Ovary (tissue), 9 donors: ENCODE measurements around the gene DIAPH1. TPM values are rescaled to one million over a fixed set of nuclear protein-coding genes. Genes with fewer than 3 reads are reported as not detected.

Experiments used
- DNase-seq, 5 donors: peaks; one replicate each; pipeline ENCODE4 v3.0.0-alpha.2; 2019 to 2020
- H3K27ac ChIP-seq, 2 donors: fragments of 200-600 bp; one replicate each; pipeline versions ENCODE4 v1.5.1 to v1.8.0; 2019 to 2022
- H3K27me3 ChIP-seq: fragments of 200-600 bp; one replicate; pipeline ENCODE4 v1.8.0; 2022
- H3K36me3 ChIP-seq: fragments of 200-600 bp; sonication (generic); one replicate; pipeline ENCODE4 v1.5.1; 2019
- H3K4me1 ChIP-seq: one replicate; pipeline ENCODE4 v1.8.1; 2013; ENCODE audit warnings: mild to moderate bottlenecking, moderate library complexity; ENCODE audit not compliant: insufficient read depth
- H3K4me3 ChIP-seq: fragments of 200-600 bp; sonication (generic); one replicate; pipeline ENCODE4 v1.5.1; 2017
- H3K9me3 ChIP-seq, 2 donors: fragments of 200-600 bp in 1 of 2; sonication (generic) in 1 of 2; one replicate each; pipeline versions ENCODE4 v1.5.1 to v1.8.1; 2013 to 2019; ENCODE audit warnings: mild to moderate bottlenecking in 1 of 2, moderate library complexity in 1 of 2
- EP300 ChIP-seq: sonication (generic); formaldehyde crosslinking; IDR thresholded peaks from one replicate; pipeline ENCODE4 v1.6.1; 2017; ENCODE audit warnings: antibody characterized with exemption
- POLR2A ChIP-seq: fragments of 450-650 bp; IDR thresholded peaks from one replicate; pipeline ENCODE4 v1.6.1; 2017; ENCODE audit warnings: antibody characterized with exemption, mild to moderate bottlenecking, moderate library complexity
- WGBS, 3 donors: extraction: QIAGEN DNeasy Blood & Tissue Kit in 1 of 3; methylation state at CpG; one replicate each; pipeline versions ENCODE4 v1.1.5 to v1.1.7; 2013 to 2017; 5-methylcytosine and 5-hydroxymethylcytosine counted together
- intact Hi-C, 4 donors: fragments of 100-400 bp; cut with DNase I; formaldehyde crosslinking; loops; one replicate each; pipeline versions ENCODE4 v1.11.0 to v1.15.1; 2022 to 2023
- polyA plus RNA-seq, 2 donors: library from polyadenylated mRNA; stranded (reverse); fragments of 200-250 nt in 1 of 2; fragments of 350-450 nt in 1 of 2; fragmentation: Illumina TruSeq in 1 of 2; extraction: RNeasy Lipid Tissue Mini Kit (QIAGEN cat#74804) in 1 of 2; gene quantifications; one replicate each; pipeline ENCODE4 v1.2.3, GENCODE V29; 2013 to 2014
- total RNA-seq, 7 donors: library from RNA; depleted of rRNA in 2 of 7; stranded (reverse); fragments of >200 nt in 2 of 7; fragmentation: NEBNext Ultra II Directional in 3 of 7; extraction: Animal tissue kit (Norgen Biotek cat#: 25700) in 3 of 7; gene quantifications; one replicate each; pipeline versions ENCODE4 v1.1.0 to v1.2.4, GENCODE V29; 2016 to 2023
- TF ChIP-seq, protein P1 (sequence below), 3 donors: fragments of 450-650 bp in 2 of 3; fragments of 200-600 bp in 1 of 3; IDR thresholded peaks; one replicate each; pipeline versions ENCODE4 v1.5.1 to v1.8.0; 2016 to 2022; ENCODE audit warnings: antibody characterized with exemption in 3 of 3, mild to moderate bottlenecking in 1 of 3
- donor health status: DM: no; HTN: no; CAD: no; lungs with moderate emphysema.
- donor health status: DM: no; HTN: no; CAD: no.
- donor health status: Bipolar disorder and iron deficiency.
- donor health status: DM: yes; HTN: yes; CAD: no.
- donor health status: DM: no; HTN: no; CAD: no.
- donor health status: DM: yes; HTN: yes; CAD: no.

The DIAPH1 gene
- total and polyA plus RNA-seq, 9 donors: 21.2 to 51.0 (median 44.0) TPM

DNA sequence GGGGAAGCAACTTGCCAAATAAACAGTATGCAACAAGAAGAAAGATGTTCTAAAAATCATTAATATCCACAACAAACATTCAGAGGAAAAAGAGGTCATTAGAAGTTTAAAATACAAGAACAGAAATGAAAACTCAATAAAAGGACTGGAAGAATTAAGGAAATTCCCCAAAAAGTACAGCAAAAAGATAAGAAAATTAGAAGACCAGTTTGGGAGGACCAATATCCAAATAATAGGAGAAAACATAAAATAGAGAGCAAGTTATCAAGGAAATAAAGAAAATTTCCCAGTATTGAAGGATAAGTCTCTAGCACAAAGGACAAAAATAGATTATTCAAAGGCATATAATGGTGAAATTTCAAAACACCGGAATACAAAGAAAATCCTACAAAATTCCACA lies 21.9 kb downstream of the DIAPH1 start:
- Histone ChIP-seq H3K27ac (no peak overlapping the region), H3K27me3 (no peaks in the 10 kb centered on the region), H3K4me3 (no peak overlapping the region), H3K36me3 (no peaks in the 10 kb centered on the region), H3K4me1 (no peaks in the 10 kb centered on the region), H3K9me3 (no peaks in the 10 kb centered on the region)
- TF ChIP-seq EP300 (no peak), POLR2A (no peak)
- TF ChIP-seq, protein P1, sequence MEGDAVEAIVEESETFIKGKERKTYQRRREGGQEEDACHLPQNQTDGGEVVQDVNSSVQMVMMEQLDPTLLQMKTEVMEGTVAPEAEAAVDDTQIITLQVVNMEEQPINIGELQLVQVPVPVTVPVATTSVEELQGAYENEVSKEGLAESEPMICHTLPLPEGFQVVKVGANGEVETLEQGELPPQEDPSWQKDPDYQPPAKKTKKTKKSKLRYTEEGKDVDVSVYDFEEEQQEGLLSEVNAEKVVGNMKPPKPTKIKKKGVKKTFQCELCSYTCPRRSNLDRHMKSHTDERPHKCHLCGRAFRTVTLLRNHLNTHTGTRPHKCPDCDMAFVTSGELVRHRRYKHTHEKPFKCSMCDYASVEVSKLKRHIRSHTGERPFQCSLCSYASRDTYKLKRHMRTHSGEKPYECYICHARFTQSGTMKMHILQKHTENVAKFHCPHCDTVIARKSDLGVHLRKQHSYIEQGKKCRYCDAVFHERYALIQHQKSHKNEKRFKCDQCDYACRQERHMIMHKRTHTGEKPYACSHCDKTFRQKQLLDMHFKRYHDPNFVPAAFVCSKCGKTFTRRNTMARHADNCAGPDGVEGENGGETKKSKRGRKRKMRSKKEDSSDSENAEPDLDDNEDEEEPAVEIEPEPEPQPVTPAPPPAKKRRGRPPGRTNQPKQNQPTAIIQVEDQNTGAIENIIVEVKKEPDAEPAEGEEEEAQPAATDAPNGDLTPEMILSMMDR (IDR thresholded peaks at IDR 0.05): no peak
- DNase-seq: no peak
- intact Hi-C loops: no loop called here
- WGBS, 3 donors: 96 to 97% (median 96%) methylated on average over 1 of the region's 1 CpG

DNA sequence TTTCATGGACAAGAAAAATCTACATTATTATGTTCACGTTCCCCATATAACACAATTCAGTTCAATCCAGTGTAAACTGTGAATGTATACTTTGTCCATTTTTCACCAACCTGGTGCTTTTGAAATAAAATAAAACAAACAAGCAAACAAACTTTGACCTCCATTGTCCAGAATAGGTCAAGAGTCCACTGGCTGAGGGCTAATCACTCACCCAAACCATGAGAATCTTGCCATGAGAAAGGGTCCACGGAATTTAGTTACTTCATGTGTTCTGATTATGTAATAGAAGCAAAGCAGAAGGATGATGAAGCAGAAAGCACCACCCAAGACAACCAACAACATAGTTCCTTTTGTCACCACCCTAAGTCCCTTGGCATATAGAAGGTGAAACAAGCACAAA lies 28.7 kb downstream of the DIAPH1 start:
- WGBS, 3 donors: 84 to 85% (median 84%) methylated on average over 2 of the region's 2 CpGs

DNA sequence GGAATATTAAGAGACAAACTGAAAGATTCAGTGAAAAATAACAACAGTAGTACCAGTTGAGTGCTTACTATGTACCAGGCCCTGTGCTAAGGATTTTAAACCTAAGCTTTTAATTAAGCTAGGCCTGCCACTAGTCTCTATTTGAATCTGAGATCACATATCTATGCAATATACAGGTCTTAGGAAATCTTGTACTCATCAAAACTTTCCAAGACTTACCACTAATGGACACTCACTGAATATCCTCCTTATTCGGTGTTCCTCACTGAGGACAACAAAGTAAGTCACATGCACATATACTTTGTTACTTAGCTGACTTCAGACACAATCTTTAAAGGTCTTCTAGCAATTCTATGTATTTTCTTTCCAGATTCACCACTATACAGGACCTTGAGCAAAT lies 32.6 kb downstream of the DIAPH1 start:
- Histone ChIP-seq H3K9me3 (no peaks in the 10 kb centered on the region), H3K27me3 (no peaks in the 10 kb centered on the region), H3K36me3 (no peaks in the 10 kb centered on the region), H3K4me3 (no peak overlapping the region), H3K4me1 (no peaks in the 10 kb centered on the region), H3K27ac (no peak overlapping the region)
- 88 to 97% (median 95%) methylated on average over 1 of the region's 1 CpG for WGBS, 3 donors
- TF ChIP-seq, protein P1 (IDR thresholded peaks at IDR 0.05): no peak
- TF ChIP-seq EP300: no peak
- no peak for TF ChIP-seq POLR2A
- intact Hi-C loops: no loop called here
- no peak for DNase-seq

More for the DNA sequence above, 28.7 kb downstream of the DIAPH1 start:
- Histone ChIP-seq H3K4me1 (no peaks in the 10 kb centered on the region), H3K27me3 (no peaks in the 10 kb centered on the region), H3K9me3 (no peaks in the 10 kb centered on the region), H3K27ac (no peak overlapping the region), H3K36me3 (no peaks in the 10 kb centered on the region), H3K4me3 (no peak overlapping the region)
- intact Hi-C loops: no loop called here
- no peak for DNase-seq
- TF ChIP-seq POLR2A (no peak), EP300 (no peak)
- TF ChIP-seq, protein P1 (IDR thresholded peaks at IDR 0.05): no peak

DNA sequence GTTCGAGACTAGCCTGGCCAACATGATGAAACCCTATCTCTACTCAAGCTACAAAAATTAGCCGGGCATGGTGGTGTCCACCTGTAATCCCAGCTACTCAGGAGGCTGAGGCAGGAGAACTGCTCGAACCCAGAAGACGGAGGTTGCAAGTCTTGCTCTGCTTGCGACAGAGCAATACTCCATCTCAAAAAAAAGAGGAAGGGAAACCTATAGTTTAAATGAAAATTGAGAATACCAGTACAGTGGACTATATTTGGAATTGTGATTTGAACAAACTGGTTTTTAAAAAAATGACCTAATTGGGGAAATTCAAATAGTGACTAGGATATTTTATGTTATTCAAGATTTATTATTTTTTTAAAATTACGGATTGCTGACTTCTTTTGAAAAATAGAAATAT lies 33.2 kb downstream of the DIAPH1 start:
- H3K4me3 ChIP-seq: no peak overlapping the region
- DNase-seq: no peak
- WGBS, 3 donors: 91 to 95% (median 94%) methylated on average over 6 of the region's 6 CpGs
- no peaks in the 10 kb centered on the region for H3K27me3 ChIP-seq
- TF ChIP-seq POLR2A: no peak
- TF ChIP-seq, protein P1 (IDR thresholded peaks at IDR 0.05): no peak
- TF ChIP-seq EP300: no peak
- H3K4me1 ChIP-seq: no peaks in the 10 kb centered on the region
- no peaks in the 10 kb centered on the region for H3K36me3 ChIP-seq
- H3K27ac ChIP-seq: no peak overlapping the region
- intact Hi-C loops: no loop called here
- H3K9me3 ChIP-seq: no peaks in the 10 kb centered on the region
